ENCODE data around the gene PRUNE2.

- TF ChIP-seq CTCF (conservative IDR thresholded peaks at IDR 0.05; ENCODE audit: low read length) (no peak), EZH2phosphoT487 (IDR thresholded peaks at IDR 0.05; ENCODE audit: borderline replicate concordance, low read depth, low read length) (no peak)
Observed at GRCh38 chr9:76729980-76730737, 175.8 kb downstream of the PRUNE2 start.

All from OCI-LY7 (cell line).